Measurements from ENCODE around the gene MSANTD2.

The MSANTD2 gene

DNA sequence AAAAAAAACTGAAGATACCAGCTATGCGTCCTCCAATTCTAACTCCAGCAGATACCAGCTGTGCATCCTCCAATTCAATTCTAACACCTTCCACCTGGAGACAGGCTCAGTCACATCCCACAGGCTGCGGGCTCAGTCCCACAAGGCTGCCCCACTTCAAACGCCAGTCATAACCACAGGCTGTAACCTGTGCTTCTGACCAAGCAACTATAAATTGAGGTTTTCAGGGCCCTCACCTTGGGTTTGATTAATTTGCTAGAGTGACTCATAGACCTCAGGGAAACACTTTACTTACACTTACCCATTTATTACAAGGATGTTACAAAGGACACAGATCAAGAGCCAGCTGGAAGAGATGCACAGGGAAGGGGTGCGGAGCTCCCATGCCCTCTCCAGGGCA is 32.4 kb upstream of the MSANTD2 start:
- H3K27ac ChIP-seq: no peak overlapping the region
- TF ChIP-seq ZFX (IDR thresholded peaks at IDR 0.05): no peak
- TF ChIP-seq, protein P1, sequence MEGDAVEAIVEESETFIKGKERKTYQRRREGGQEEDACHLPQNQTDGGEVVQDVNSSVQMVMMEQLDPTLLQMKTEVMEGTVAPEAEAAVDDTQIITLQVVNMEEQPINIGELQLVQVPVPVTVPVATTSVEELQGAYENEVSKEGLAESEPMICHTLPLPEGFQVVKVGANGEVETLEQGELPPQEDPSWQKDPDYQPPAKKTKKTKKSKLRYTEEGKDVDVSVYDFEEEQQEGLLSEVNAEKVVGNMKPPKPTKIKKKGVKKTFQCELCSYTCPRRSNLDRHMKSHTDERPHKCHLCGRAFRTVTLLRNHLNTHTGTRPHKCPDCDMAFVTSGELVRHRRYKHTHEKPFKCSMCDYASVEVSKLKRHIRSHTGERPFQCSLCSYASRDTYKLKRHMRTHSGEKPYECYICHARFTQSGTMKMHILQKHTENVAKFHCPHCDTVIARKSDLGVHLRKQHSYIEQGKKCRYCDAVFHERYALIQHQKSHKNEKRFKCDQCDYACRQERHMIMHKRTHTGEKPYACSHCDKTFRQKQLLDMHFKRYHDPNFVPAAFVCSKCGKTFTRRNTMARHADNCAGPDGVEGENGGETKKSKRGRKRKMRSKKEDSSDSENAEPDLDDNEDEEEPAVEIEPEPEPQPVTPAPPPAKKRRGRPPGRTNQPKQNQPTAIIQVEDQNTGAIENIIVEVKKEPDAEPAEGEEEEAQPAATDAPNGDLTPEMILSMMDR (conservative IDR thresholded peaks at IDR 0.05): no peak

DNA sequence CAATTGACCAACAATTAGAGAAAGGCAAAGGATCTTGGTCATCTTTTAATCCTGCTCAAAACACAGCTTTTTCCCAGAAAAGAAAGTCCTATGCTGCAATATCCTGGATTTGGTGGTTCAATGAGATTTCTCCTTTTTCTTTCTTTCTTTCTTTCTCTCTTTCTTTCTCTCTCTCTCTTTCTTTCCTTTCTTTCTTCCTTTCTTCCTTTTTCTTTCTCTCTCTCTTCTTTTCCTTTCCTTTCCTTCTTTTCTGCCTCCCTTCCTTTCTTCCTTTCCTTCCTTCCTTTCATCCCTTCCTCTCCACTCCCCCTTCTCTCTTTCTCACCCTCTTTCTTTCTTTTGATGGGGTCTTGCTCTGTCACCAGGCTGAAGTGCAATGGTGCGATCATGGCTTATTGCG is 31.7 kb upstream of the MSANTD2 start:
- H3K27ac ChIP-seq: no peak overlapping the region
- TF ChIP-seq, protein P1 (conservative IDR thresholded peaks at IDR 0.05): no peak
- TF ChIP-seq ZFX (IDR thresholded peaks at IDR 0.05): no peak

DNA sequence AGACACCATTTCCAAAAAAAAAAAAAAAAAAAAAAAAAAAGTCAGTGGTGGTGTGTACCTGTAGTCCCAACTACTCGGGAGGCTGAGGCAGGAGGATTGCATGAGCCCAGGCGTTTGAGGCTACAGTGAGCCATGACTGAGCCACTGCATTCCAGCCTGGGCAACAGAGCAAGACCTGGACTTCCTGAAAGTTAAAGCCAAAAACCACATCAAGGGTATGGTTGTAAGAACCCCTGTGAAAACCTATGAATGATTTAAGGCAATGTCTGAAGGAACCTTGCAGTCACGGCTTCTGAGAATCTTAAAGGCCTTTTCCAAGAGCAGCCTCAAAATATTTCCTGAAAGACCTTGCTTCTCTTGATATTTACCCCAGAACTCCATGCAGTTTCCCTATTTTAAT is 30.5 kb upstream of the MSANTD2 start:
- no peak overlapping the region for H3K27ac ChIP-seq
- TF ChIP-seq, protein P1 (conservative IDR thresholded peaks at IDR 0.05): no peak
- no peak for TF ChIP-seq ZFX (IDR thresholded peaks at IDR 0.05)

DNA sequence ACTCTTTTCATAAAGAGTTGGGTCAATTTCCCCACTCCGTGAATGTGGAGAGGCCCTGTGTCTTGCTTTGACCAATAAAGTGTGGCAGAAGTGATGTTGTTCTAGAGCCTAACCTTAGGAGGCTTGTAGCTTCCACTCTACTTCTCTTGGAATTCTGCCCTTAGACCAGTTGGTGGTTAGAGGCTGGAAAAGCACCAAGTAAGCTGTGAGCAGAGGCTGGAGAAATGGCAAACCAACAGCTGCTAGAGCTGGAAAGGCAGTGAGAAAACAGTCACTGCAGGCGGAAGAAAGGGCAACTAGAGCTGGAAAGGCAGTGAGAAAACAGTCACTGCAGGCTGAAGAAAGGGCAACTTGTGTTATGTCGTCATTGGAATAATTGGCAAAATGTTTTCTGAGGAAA is 29.8 kb upstream of the MSANTD2 start:
- TF ChIP-seq ZFX (IDR thresholded peaks at IDR 0.05): no peak
- TF ChIP-seq, protein P1 (conservative IDR thresholded peaks at IDR 0.05): no peak
- no peak overlapping the region for H3K27ac ChIP-seq

DNA sequence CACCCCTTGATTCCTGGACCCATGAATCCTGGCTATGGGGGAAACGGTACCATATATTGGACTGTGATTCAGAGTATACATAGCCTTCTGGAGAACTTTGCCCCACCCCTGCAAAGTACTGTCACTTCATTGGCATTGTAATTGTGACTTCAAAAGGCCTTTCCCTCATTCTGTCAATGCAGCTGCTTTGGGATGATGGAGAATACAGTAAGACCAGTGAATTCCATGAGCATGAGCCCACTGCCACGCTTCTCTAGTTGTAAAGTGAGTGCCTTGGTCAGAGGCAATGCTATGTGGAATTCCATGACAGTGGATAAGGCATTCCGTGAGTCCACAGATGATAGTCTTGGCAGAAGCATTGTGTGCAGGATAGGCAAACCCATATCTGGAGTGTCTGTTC is 25.7 kb upstream of the MSANTD2 start:
- TF ChIP-seq ZFX (IDR thresholded peaks at IDR 0.05): no peak
- TF ChIP-seq, protein P1 (conservative IDR thresholded peaks at IDR 0.05): no peak
- H3K27ac ChIP-seq: no peak overlapping the region

DNA sequence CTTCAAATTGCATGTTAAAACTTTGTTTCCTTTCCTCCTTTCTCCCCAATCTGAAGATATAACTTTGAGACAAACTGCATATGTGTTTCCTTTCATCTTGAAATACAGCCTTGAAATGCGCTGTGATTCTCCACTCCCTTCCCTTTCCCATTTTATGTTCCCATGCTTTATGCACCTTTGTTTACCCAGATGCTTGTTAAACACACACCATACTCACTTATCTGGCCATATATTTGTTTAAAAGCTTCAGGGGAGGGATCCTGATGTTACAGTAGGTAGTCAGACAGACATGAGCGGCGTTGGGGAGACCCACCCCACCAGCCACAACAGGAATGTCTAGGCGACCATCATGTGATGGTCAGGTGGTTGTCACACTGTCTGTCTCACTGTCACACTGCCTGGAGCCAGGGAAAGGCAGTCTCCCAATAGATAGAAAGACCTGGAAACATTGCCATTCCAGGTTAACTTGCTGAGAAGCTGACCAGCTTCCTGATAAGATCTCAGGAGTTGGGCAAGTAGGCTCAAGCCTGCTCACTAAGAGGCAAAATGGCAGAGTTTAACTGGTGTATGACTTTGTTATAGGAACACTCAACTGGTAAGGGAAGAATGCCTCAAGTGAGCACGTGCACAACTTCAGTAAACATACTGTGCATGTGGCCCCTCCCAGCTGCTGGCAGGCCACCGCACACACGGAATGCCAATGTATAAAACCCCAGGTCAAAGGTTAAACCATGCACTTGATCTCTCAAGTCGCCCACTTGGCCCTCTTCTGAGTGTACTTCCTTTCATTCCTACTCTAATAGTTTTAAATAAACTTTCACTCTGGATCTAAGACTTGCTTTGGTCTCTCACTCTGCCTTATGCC is 23.5 kb upstream of the MSANTD2 start:
- peak overlapping the region; percentile 62 for H3K27ac ChIP-seq
- no peak for TF ChIP-seq ZFX (IDR thresholded peaks at IDR 0.05)
- TF ChIP-seq, protein P1 (conservative IDR thresholded peaks at IDR 0.05): no peak

DNA sequence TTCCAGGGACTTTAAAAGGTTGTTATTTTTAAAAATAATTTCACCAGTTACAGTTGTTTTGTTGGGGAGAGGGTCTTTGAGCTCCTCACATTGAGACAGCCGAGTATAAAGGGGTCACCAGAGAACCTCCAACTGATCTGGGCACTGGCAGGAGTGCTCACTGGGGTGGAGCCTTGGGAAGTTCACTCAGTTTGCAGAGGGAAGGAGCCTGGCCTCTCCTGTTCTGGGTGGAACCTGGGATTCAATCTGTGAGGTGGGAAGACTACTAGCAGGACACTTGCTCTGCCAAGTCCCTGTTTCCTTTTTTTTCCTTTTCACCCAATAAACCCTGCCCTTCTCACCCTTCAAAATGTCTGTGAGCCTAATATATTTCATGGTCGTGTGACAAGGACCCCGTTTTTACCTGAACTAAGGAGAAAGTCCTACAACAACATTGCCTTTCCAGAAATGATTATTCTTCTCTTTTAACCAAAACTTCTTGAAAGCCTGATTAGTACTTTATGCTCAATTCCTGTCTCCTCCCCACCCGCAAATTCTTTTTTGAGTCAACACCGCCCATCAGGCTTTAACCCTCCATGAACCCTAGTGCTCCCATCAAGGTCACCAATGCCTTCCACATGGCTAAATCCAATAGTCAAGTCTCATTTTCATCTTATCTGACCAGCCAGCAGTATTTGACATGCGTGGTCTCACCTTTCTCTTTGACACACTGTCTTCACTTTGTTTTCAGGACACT is 22.0 kb upstream of the MSANTD2 start:
- no peak for TF ChIP-seq ZFX (IDR thresholded peaks at IDR 0.05)
- TF ChIP-seq, protein P1 (conservative IDR thresholded peaks at IDR 0.05): no peak
- no peak overlapping the region for H3K27ac ChIP-seq
